H1 (cell line): ENCODE results near the gene GAS2. TPM values are rescaled to one million over a fixed set of nuclear protein-coding genes. Genes with fewer than 3 reads are reported as not detected.

Source experiments
- CTCF ChIA-PET: fragments of 300-600 bp; sonication (Branson Sonifier 250); formaldehyde crosslinking; loops from one replicate; lab custom pipeline; 2021; ENCODE audit not compliant: partially characterized antibody; lab: Charles Lee
- POLR2A ChIA-PET: fragments of 300-600 bp; sonication (Branson Sonifier 250); formaldehyde crosslinking; loops from one replicate; lab custom pipeline; 2021; ENCODE audit warnings: inconsistent platforms; ENCODE audit not compliant: partially characterized antibody; lab: Charles Lee
- DNase-seq, 2 experiments: peaks; one replicate each; pipeline versions ENCODE4 v3.0.0 to v3.0.0-alpha.2; 2010 to 2022; ENCODE audit warnings: low spot score in 2 of 2, low read depth in 1 of 2, mixed read lengths in 1 of 2
- FAIRE-seq: peaks from 2 replicates; lab custom pipeline; 2011; peaks lifted over from hg19 to GRCh38; lab: Jason Lieb, UNC
- H2AFZ ChIP-seq: 2 replicates; pipeline ENCODE4 v1.8.1; 2012; ENCODE audit warnings: low read length, inconsistent platforms
- H2AK5ac ChIP-seq: 2 replicates; pipeline ENCODE4 v1.6.1; 2013; ENCODE audit warnings: low read depth, low read length
- H2BK120ac ChIP-seq: replicated peaks from 2 replicates; pipeline ENCODE3; 2013; ENCODE audit warnings: low read depth, low read length, inconsistent platforms
- H2BK12ac ChIP-seq: 2 replicates; pipeline ENCODE4 v1.6.1; 2013; ENCODE audit warnings: low read depth, low read length
- H2BK15ac ChIP-seq: 2 replicates; pipeline ENCODE4 v1.6.1; 2013; ENCODE audit warnings: low read length
- H2BK20ac ChIP-seq: 2 replicates; pipeline ENCODE4 v1.6.1; 2013; ENCODE audit warnings: low read length
- H2BK5ac ChIP-seq: 2 replicates; pipeline ENCODE4 v1.6.1; 2013; ENCODE audit warnings: low read depth, low read length
- H3K14ac ChIP-seq: 2 replicates; pipeline ENCODE4 v1.6.1; 2013; ENCODE audit warnings: inconsistent platforms; ENCODE audit not compliant: insufficient read length
- H3K18ac ChIP-seq: 2 replicates; pipeline ENCODE4 v1.6.1; 2013; ENCODE audit warnings: low read length; ENCODE audit errors: extremely low read depth
- H3K23ac ChIP-seq: 2 replicates; pipeline ENCODE4 v1.6.1; 2013; ENCODE audit warnings: inconsistent platforms; ENCODE audit not compliant: insufficient read length
- H3K23me2 ChIP-seq: 2 replicates; pipeline ENCODE4 v1.6.1; 2013; ENCODE audit warnings: low read depth, low read length
- H3K27ac ChIP-seq: 2 replicates; pipeline ENCODE4 v1.6.1; 2011; ENCODE audit warnings: low read depth, low read length, inconsistent platforms
- H3K27me3 ChIP-seq, 4 experiments: replicated peaks in 1 of 4; 1 replicate in 1 of 4; 2 replicates in 3 of 4; pipeline versions ENCODE4 v1.6.1 to v1.8.1; 2011 to 2013; ENCODE audit warnings: low read length in 3 of 4, mild to moderate bottlenecking in 3 of 4, inconsistent platforms in 2 of 4, mixed read lengths in 2 of 4, moderate library complexity in 1 of 4; ENCODE audit not compliant: control insufficient read depth in 3 of 4, insufficient read depth in 3 of 4; ENCODE audit errors: extremely low read depth in 1 of 4
- H3K36me3 ChIP-seq, 4 experiments: 2 replicates each; pipeline versions ENCODE4 v1.6.1 to v1.8.1; 2011 to 2013; ENCODE audit warnings: mild to moderate bottlenecking in 4 of 4, low read length in 3 of 4, moderate library complexity in 2 of 4, control low read depth in 1 of 4, inconsistent platforms in 1 of 4; ENCODE audit not compliant: insufficient read depth in 4 of 4, control insufficient read depth in 2 of 4
- H3K4ac ChIP-seq: replicated peaks from 2 replicates; pipeline ENCODE3; 2013; ENCODE audit warnings: low read length, low read depth, mixed read lengths, inconsistent platforms; ENCODE audit not compliant: insufficient read length
- H3K4me1 ChIP-seq, 4 experiments: replicated peaks in 1 of 4; 1 replicate in 1 of 4; 2 replicates in 3 of 4; pipeline versions ENCODE4 v1.6.1 to v1.8.1; 2011 to 2013; ENCODE audit warnings: low read length in 3 of 4, inconsistent platforms in 2 of 4, mixed read lengths in 1 of 4; ENCODE audit not compliant: insufficient read depth in 4 of 4, control insufficient read depth in 3 of 4
- H3K4me2 ChIP-seq, 2 experiments: 2 replicates each; pipeline versions ENCODE4 v1.6.1 to v1.8.1; 2011 to 2013; ENCODE audit warnings: low read depth in 2 of 2, low read length in 2 of 2, control low read depth in 1 of 2, inconsistent platforms in 1 of 2, mild to moderate bottlenecking in 1 of 2; ENCODE audit not compliant: insufficient read depth in 1 of 2
- H3K4me3 ChIP-seq, 4 experiments: fragments of 200-600, 300-600 bp in 1 of 4; sonication (generic), shearing (Covaris generic), sonication (Bioruptor Twin) in 1 of 4; 2 replicates each; pipeline versions ENCODE4 v1.5.1 to v1.8.1; 2011 to 2016; ENCODE audit warnings: low read length in 4 of 4, low read depth in 3 of 4, control low read depth in 2 of 4, inconsistent platforms in 2 of 4, mild to moderate bottlenecking in 2 of 4, mixed read lengths in 1 of 4, moderate library complexity in 1 of 4; ENCODE audit not compliant: insufficient read depth in 2 of 4; ENCODE audit errors: extremely low read depth in 1 of 4
- H3K56ac ChIP-seq: replicated peaks from 2 replicates; pipeline ENCODE3; 2013; ENCODE audit warnings: low read depth, mild to moderate bottlenecking, mixed read lengths, low read length, inconsistent platforms; ENCODE audit not compliant: insufficient read length
- H3K79me1 ChIP-seq: 2 replicates; pipeline ENCODE4 v1.6.1; 2013; ENCODE audit warnings: low read depth, low read length, control low read depth
- H3K79me2 ChIP-seq, 2 experiments: 2 replicates each; pipeline versions ENCODE4 v1.6.1 to v1.8.1; 2012 to 2013; ENCODE audit warnings: low read length in 2 of 2, mild to moderate bottlenecking in 2 of 2, inconsistent platforms in 1 of 2; ENCODE audit not compliant: insufficient read depth in 2 of 2, control insufficient read depth in 1 of 2
- H3K9ac ChIP-seq, 4 experiments: replicated peaks in 1 of 4; 1 replicate in 1 of 4; 2 replicates in 3 of 4; pipeline versions ENCODE4 v1.6.1 to v1.8.1; 2011 to 2013; ENCODE audit warnings: low read depth in 3 of 4, low read length in 3 of 4, control low read depth in 2 of 4, mild to moderate bottlenecking in 2 of 4, moderate library complexity in 2 of 4, inconsistent platforms in 1 of 4; ENCODE audit errors: extremely low read depth in 1 of 4
- H3K9me3 ChIP-seq, 2 experiments: 2 replicates each; pipeline versions ENCODE4 v1.6.1 to v1.8.1; 2012 to 2013; ENCODE audit warnings: mild to moderate bottlenecking in 2 of 2, moderate library complexity in 2 of 2, control low read depth in 1 of 2, inconsistent platforms in 1 of 2, low read depth in 1 of 2, low read length in 1 of 2, mixed read lengths in 1 of 2; ENCODE audit not compliant: insufficient read depth in 2 of 2
- H4K20me1 ChIP-seq, 2 experiments: replicated peaks in 1 of 2; 2 replicates each; pipeline versions ENCODE3 to v1.8.1; 2011 to 2013; ENCODE audit warnings: inconsistent platforms in 2 of 2, low read length in 2 of 2, mild to moderate bottlenecking in 1 of 2; ENCODE audit not compliant: insufficient read depth in 2 of 2, control insufficient read depth in 1 of 2
- H4K5ac ChIP-seq: 2 replicates; pipeline ENCODE4 v1.6.1; 2013; ENCODE audit warnings: low read length, low read depth, mixed read lengths, inconsistent platforms; ENCODE audit not compliant: insufficient read length
- H4K8ac ChIP-seq: 2 replicates; pipeline ENCODE4 v1.8.0; 2013; ENCODE audit warnings: mild to moderate bottlenecking, moderate library complexity, low read length, inconsistent platforms; ENCODE audit not compliant: insufficient read depth; ENCODE audit errors: extremely low read depth
- H4K91ac ChIP-seq: replicated peaks from 2 replicates; pipeline ENCODE3; 2013; ENCODE audit warnings: low read length, mixed read lengths, inconsistent platforms; ENCODE audit not compliant: insufficient read length
- ASH2L ChIP-seq: fragments of 200-600, 300-600 bp; sonication (generic); IDR thresholded peaks from one replicate; pipeline ENCODE4 v1.7.1; 2017; ENCODE audit warnings: low read length
- CBX5 ChIP-seq: fragments of 300-800, 300-1000 bp; sonication (generic); IDR thresholded peaks from 2 replicates; pipeline ENCODE4 v1.7.1; 2016; ENCODE audit warnings: antibody characterized with exemption, low read length, low read depth
- CHD1 ChIP-seq: IDR thresholded peaks from 2 replicates; pipeline ENCODE4 v1.6.1; 2012; ENCODE audit warnings: low read depth, low read length, improper control_type of control experiment
- CREB1 ChIP-seq: IDR thresholded peaks from 2 replicates; pipeline ENCODE4 v1.6.1; 2012; ENCODE audit warnings: inconsistent platforms
- EP300 ChIP-seq, 2 experiments: IDR thresholded peaks; 1 replicate in 1 of 2; 2 replicates in 1 of 2; pipeline ENCODE4 v1.6.1; 2011 to 2012; ENCODE audit warnings: low read depth in 2 of 2, low read length in 2 of 2, mild to moderate bottlenecking in 2 of 2, borderline replicate concordance in 1 of 2, inconsistent platforms in 1 of 2, moderate library complexity in 1 of 2
- GTF2F1 ChIP-seq: IDR thresholded peaks from 2 replicates; pipeline ENCODE4 v1.6.1; 2012; ENCODE audit warnings: low read depth, low read length, improper control_type of control experiment, borderline replicate concordance
- HDAC2 ChIP-seq, 2 experiments: fragments of 300-600 bp in 1 of 2; sonication (generic) in 1 of 2; IDR thresholded peaks; 2 replicates each; pipeline ENCODE4 v1.6.1; 2011 to 2012; ENCODE audit warnings: low read depth in 2 of 2, low read length in 2 of 2, mild to moderate bottlenecking in 2 of 2, moderate library complexity in 2 of 2, borderline replicate concordance in 1 of 2, inconsistent platforms in 1 of 2
- MAX ChIP-seq: IDR thresholded peaks from 2 replicates; pipeline ENCODE4 v1.6.1; 2012; ENCODE audit warnings: inconsistent platforms
- POLR2AphosphoS5 ChIP-seq: IDR thresholded peaks from 2 replicates; pipeline ENCODE4 v1.6.1; 2011; ENCODE audit warnings: low read depth, low read length
- SIRT6 ChIP-seq: IDR thresholded peaks from one replicate; pipeline ENCODE4 v1.7.1; 2012; ENCODE audit warnings: low read length, inconsistent platforms
- SIX5 ChIP-seq: IDR thresholded peaks from 2 replicates; pipeline ENCODE4 v1.6.1; 2011; ENCODE audit warnings: mild to moderate bottlenecking, low read depth, low read length
- TAF1 ChIP-seq: IDR thresholded peaks from 2 replicates; pipeline ENCODE4 v1.6.1; 2011; ENCODE audit warnings: mild to moderate bottlenecking, low read depth, low read length
- TBP ChIP-seq: IDR thresholded peaks from 2 replicates; pipeline ENCODE4 v1.6.1; 2011; ENCODE audit warnings: low read depth, low read length, improper control_type of control experiment
- ZNF274 ChIP-seq: IDR thresholded peaks from 2 replicates; pipeline ENCODE4 v1.7.0; 2012; ENCODE audit warnings: low read length, borderline replicate concordance; ENCODE audit errors: extremely low read depth
- WGBS, 2 experiments: shearing (Covaris generic) in 1 of 2; methylation state at CpG; one replicate each; pipeline versions ENCODE4 v1.1.6 to v1.1.7; 2013 to 2015; ENCODE audit warnings: low lambda C conversion rate in 2 of 2, mixed read lengths in 2 of 2, inconsistent platforms in 1 of 2, low coverage in 1 of 2, missing lambda C conversion rate in 1 of 2; ENCODE audit not compliant: insufficient replicate concordance in 2 of 2, insufficient coverage in 1 of 2, insufficient read length in 1 of 2; ENCODE audit errors: extremely low coverage in 1 of 2, missing lambda C conversion rate in 1 of 2; 5-methylcytosine and 5-hydroxymethylcytosine counted together
- polyA plus RNA-seq, 7 experiments: library from polyadenylated mRNA; depleted of rRNA in 3 of 7; stranded (reverse) in 5 of 7; unstranded in 2 of 7; fragments of >200 nt in 5 of 7; fragments of 200-250 nt in 2 of 7; gene quantifications; 1 replicate in 5 of 7; 2 replicates in 1 of 7; 4 replicates in 1 of 7; pipeline versions ENCODE4 v1.2.1 to v1.2.3, GENCODE V29; 2011 to 2013; ENCODE audit warnings: missing spikeins in 2 of 7, mixed read lengths in 2 of 7
- total RNA-seq: library from RNA; stranded (reverse); fragmentation: NEBNext Ultra II Directional; extraction: Animal tissue kit (Norgen Biotek cat#: 25700); gene quantifications from 2 replicates; pipeline ENCODE4 v1.2.1, GENCODE V29; 2021

Gene GAS2
- total and polyA plus RNA-seq, 2 of the 8 experiments (the other 6 are each of a cell fraction or from before 2014, with no cell fraction given): 0.70 to 1.7 TPM

- Histone ChIP-seq H2BK20ac (no peak overlapping the region), H2BK120ac (no peak overlapping the region), H3K27ac (no peak overlapping the region), H3K4me1 (no peaks in the 10 kb centered on the region), H3K79me1 (no peaks in the 10 kb centered on the region), H4K91ac (no peak overlapping the region), H3K79me2 (no peaks in the 10 kb centered on the region), H2AFZ (no peak overlapping the region), H2AK5ac (no peak overlapping the region), H4K8ac (no peak overlapping the region), H3K4me2 (no peak overlapping the region), H3K14ac (no peak overlapping the region), H3K4ac (no peak overlapping the region), H3K9ac (no peak overlapping the region), H3K27me3 (no peaks in the 10 kb centered on the region), H4K5ac (no peak overlapping the region), H3K56ac (no peak overlapping the region), H4K20me1 (no peaks in the 10 kb centered on the region), H2BK15ac (no peak overlapping the region), H3K4me3 (no peak overlapping the region), H3K23ac (no peak overlapping the region), H3K9me3 (no peaks in the 10 kb centered on the region), H2BK12ac (no peak overlapping the region), H2BK5ac (no peak overlapping the region), H3K18ac (no peak overlapping the region), H3K36me3 (no peaks in the 10 kb centered on the region), H3K23me2 (no peaks in the 10 kb centered on the region)
- 91% methylated on average over 2 of the region's 2 CpGs; no CpG with 5 or more reads in 1 of the 2 experiments for WGBS, 2 experiments
- ChIA-PET CTCF (interaction anchor here (1.1 kb wide), 1 partner anchor 13 kb away, joined by 4 read pairs; no protein-coding TSS in a partner anchor), POLR2A (no interaction called here)
- TF ChIP-seq EP300 (IDR thresholded peaks at IDR 0.05; ENCODE audit: borderline replicate concordance in 1 of 2, low read depth in 2 of 2, low read length in 2 of 2) (no peak), CBX5 (no peak), CHD1 (no peak), HDAC2 (IDR thresholded peaks at IDR 0.05; ENCODE audit: borderline replicate concordance in 1 of 2, low read depth in 2 of 2, low read length in 2 of 2) (no peak), TBP (no peak), MAX (no peak), TAF1 (no peak), POLR2AphosphoS5 (no peak), SIRT6 (no peak), ASH2L (no peak), GTF2F1 (no peak), CREB1 (no peak), SIX5 (no peak), ZNF274 (no peak)
- FAIRE-seq (no peak), DNase-seq (no peak)
Measured at GRCh38 chr11:22684082-22684481, 17.7 kb downstream of the GAS2 start.
